ENCODE data around the gene PDIA4. TPM values are rescaled to one million over a fixed set of nuclear protein-coding genes. Genes with fewer than 3 reads are reported as not detected.

PDIA4 gene
- total RNA-seq, 2 donors from 2014 or later = 131 to 157 TPM

- intact Hi-C loops (cut with DNase I, micrococcal nuclease) = no loop called here
- no peak for DNase-seq
- ATAC-seq = no peak
These were observed 74.6 kb downstream of the PDIA4 start for GRCh38 chr7:148953676-148954075.

Other genes starting within 250 kb of the PDIA4 start
- 10 to 100 TPM in 1 of 2 donors, 1 to 10 TPM in 1; 9.3 to 13.4 TPM for gene EZH2, start 144.2 kb downstream of the PDIA4 start, total RNA-seq
- gene ZNF786, start 62.2 kb upstream of the PDIA4 start, total RNA-seq = 1 to 10 TPM; 3.9 to 6.1 TPM
- gene ZNF425, start 97.8 kb upstream of the PDIA4 start, total RNA-seq = 1 to 10 TPM; 1.2 to 1.9 TPM
- 10 to 100 TPM in 1 of 2 donors, 1 to 10 TPM in 1; 9.9 to 11.0 TPM for gene ZNF398, start 118.9 kb upstream of the PDIA4 start, total RNA-seq
- 10 to 100 TPM; 24.2 to 25.0 TPM for gene ZNF282, start 167.0 kb upstream of the PDIA4 start, total RNA-seq
- gene ZNF212, start 211.1 kb upstream of the PDIA4 start, total RNA-seq = 1 to 10 TPM; 9.3 to 9.7 TPM
- gene ZNF783, start 233.7 kb upstream of the PDIA4 start, total RNA-seq = 10 to 100 TPM; 10.6 to 10.8 TPM